AG09319 (cell line): Measurements from ENCODE around the gene TH.

Experiments
- DNase-seq: peaks from one replicate; pipeline ENCODE4 v3.0.0-alpha.2; 2010; ENCODE audit warnings: low read depth; ENCODE audit errors: extremely low read depth
- CTCF ChIP-seq: IDR thresholded peaks from 2 replicates; pipeline ENCODE4 v1.5.1; 2011; ENCODE audit warnings: low read depth, mild to moderate bottlenecking, inconsistent platforms, low read length, moderate library complexity

Gene TH

GRCh38 chr11:2122907-2123627 lies 48.5 kb downstream of the TH start:
- no peak for TF ChIP-seq CTCF
- no peak for DNase-seq

DNA sequence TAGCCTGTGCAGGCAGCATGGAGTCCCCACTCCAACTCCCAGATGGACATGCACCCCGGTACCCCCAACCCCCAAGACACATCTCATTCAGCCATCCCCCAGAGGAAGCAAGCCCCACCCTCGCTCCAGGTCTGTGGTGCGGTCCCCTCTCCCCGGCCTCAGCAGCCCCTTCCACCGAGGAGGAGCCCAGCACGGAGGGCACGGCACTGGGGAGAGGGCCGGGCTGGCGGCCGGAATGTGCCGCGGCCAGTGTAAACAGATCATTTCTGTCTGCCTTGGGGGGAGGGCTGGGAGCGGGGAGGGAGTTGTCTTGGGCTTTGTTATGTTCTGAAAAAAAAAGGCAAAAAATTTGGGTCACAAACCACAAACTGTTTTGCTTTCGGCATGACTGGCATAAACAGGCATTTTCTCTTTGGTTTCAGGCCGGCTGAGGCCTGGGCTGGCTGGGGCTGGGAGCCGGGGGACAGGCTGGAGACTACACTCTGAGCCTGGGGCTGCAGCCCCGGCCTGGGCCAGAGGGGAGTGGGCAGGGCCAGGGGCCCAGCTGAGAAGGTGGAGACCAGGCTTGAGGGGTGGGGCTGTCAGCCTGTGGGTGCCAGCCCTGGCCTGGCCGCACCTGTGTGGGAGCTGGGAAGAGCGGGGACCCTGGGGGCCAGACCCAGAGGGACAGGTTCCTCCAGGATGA lies 49.3 kb downstream of the TH start:
- TF ChIP-seq CTCF: no peak

GRCh38 chr11:2121227-2122130 lies 50.1 kb downstream of the TH start:
- DNase-seq: no peak
- no peak for TF ChIP-seq CTCF

More for the DNA sequence above, 49.3 kb downstream of the TH start:
- DNase-seq: peak; percentile 60

DNA sequence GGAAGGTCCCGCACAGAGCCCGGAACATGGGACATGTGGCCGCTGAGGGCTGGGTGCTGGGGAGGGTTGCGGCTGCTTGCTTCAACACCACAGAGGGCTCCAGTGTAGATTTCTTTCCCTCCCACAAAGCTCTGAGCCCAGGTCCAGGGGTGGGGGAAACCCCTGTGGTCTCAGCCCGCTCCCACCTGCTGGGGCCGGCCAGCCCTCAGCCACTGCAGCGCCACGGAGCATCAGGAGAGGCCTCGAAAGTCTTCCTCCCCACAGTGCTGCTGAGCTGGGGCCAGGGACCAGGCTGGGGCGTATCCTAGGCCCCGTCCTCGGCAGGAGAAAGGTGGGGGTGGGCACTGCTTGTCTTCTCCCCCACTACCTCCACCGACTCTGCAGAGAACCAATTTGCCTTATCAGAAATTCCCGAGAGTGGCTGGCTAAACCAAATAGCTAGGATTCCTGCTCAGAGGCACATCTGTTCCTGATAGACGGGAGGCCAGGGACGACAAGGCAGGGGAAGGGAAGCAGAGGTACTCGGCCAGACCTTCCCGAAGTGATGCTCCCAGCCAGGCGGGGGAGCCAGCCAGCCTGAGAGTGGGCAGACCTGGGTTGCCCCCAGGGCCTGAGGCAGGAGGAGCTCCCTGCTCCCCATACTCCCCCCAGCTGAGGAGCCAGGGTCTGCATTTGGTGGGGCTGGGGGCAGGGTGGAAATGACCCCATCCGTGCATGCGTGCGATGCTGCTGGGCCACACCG lies 51.1 kb downstream of the TH start:
- TF ChIP-seq CTCF: peak; percentile 23

DNA sequence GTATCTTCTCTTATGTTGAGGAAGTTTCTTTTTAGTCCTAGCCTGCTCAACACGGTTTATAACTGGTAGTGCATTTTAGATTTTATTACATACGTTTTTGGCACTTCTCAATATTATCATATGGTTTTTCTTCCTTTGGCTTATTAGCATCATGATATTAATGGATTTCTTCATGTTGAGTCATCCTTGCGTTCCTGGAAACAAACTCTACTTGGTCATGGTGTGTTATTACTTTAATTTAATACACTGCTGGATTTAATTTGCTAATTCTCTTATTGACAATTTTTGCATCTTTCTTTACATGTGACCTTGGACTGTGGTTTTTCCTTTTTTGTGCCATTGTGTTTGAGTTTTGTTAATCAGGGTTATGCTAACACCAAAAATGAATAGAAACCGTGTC lies 52.9 kb downstream of the TH start:
- no peak for TF ChIP-seq CTCF
- peak; percentile 46 for DNase-seq

More for the DNA sequence above, 51.1 kb downstream of the TH start:
- no peak for DNase-seq

- no peak for DNase-seq
- TF ChIP-seq CTCF: no peak
Observed at GRCh38 chr11:2116680-2117079, 54.9 kb downstream of the TH start.
